ENCODE data around the gene MUS81. TPM values are rescaled to one million over a fixed set of nuclear protein-coding genes. Genes with fewer than 3 reads are reported as not detected.

Gene MUS81
- total and polyA plus RNA-seq, 9 of the 15 experiments (the other 6 are each of a cell fraction or from before 2014, with no cell fraction given): 13.4 to 118 (median 53.7) TPM

- no peak for TF ChIP-seq CEBPB (tag; IDR thresholded peaks at IDR 0.05)
- TF ChIP-seq TAF1 (IDR thresholded peaks at IDR 0.05; ENCODE audit: control insufficient read depth, extremely low read depth, insufficient read depth, low read length, severe bottlenecking): peak; percentile 98
- TF ChIP-seq POLR2A (conservative IDR thresholded peaks at IDR 0.05): peak; percentile 97
- TF ChIP-seq, protein P1, sequence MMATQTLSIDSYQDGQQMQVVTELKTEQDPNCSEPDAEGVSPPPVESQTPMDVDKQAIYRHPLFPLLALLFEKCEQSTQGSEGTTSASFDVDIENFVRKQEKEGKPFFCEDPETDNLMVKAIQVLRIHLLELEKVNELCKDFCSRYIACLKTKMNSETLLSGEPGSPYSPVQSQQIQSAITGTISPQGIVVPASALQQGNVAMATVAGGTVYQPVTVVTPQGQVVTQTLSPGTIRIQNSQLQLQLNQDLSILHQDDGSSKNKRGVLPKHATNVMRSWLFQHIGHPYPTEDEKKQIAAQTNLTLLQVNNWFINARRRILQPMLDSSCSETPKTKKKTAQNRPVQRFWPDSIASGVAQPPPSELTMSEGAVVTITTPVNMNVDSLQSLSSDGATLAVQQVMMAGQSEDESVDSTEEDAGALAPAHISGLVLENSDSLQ (IDR thresholded peaks at IDR 0.05): peak; percentile 48; the same call in 1 of the 2 replicates
- TF ChIP-seq CREB1 (IDR thresholded peaks at IDR 0.05): peak; percentile 86
- peak; percentile 86 for TF ChIP-seq CREB1 (CRISPR knock-in tag; IDR thresholded peaks at IDR 0.05)
- TF ChIP-seq, protein P2, sequence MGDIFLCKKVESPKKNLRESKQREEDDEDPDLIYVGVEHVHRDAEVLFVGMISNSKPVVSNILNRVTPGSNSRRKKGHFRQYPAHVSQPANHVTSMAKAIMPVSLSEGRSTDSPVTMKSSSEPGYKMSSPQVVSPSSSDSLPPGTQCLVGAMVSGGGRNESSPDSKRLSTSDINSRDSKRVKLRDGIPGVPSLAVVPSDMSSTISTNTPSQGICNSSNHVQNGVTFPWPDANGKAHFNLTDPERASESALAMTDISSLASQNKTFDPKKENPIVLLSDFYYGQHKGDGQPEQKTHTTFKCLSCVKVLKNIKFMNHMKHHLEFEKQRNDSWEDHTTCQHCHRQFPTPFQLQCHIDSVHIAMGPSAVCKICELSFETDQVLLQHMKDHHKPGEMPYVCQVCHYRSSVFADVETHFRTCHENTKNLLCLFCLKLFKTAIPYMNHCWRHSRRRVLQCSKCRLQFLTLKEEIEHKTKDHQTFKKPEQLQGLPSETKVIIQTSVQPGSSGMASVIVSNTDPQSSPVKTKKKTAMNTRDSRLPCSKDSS (IDR thresholded peaks at IDR 0.05; ENCODE audit: low read depth, partially characterized antibody): no peak
- no peak for TF ChIP-seq ZBTB40 (IDR thresholded peaks at IDR 0.05)
- no peak; the same call in 1 of the 2 replicates for TF ChIP-seq ZBTB40 (CRISPR knock-in tag; IDR thresholded peaks at IDR 0.05)
- peak; percentile 86; the same call in 1 of the 2 replicates for TF ChIP-seq HNRNPL (IDR thresholded peaks at IDR 0.05; ENCODE audit: low read depth, low read length)
- no peak for TF ChIP-seq LEF1 (IDR thresholded peaks at IDR 0.05)
Measured at GRCh38 chr11:65900125-65900898, 40.1 kb downstream of the MUS81 start, which contains the start of gene FOSL1 (continued).
